K562 (cell line): ENCODE measurements around the gene KCNAB2. TPM values are rescaled to one million over a fixed set of nuclear protein-coding genes. Genes with fewer than 3 reads are reported as not detected.

Experiments used
- ATAC-seq: fragments of 200-7000 bp; cut with Tn5 transposase; 3 replicates; pipeline ENCODE4 v1.9.1; 2020; ENCODE audit warnings: moderate library complexity
- BruUV-seq: library from RNA; stranded (reverse); fragments of 400-500 nt; replicated peaks from 2 replicates; lab custom pipeline; 2021; lab: Mats Ljungman, UMichigan
- CTCF ChIA-PET: fragments of 300-600 bp; formaldehyde crosslinking; extraction: SDS; loops from one replicate; lab custom pipeline; 2021; ENCODE audit warnings: low intra/inter-chr PET ratio; lab: Yijun Ruan, JAX
- POLR2A ChIA-PET: fragments of 300-600, 350-650 bp; sonication (Branson Sonifier 250); formaldehyde crosslinking; extraction: SDS; loops from one replicate; lab custom pipeline; 2021; ENCODE audit warnings: antibody characterized with exemption, inconsistent platforms; lab: Yijun Ruan, JAX
- DNase-seq, 4 experiments: peaks; one replicate each; pipeline versions ENCODE4 v3.0.0 to v3.0.0-alpha.2; 2011 to 2018; ENCODE audit warnings: low spot score in 3 of 4, mixed read lengths in 3 of 4; ENCODE audit errors: extremely low read depth in 1 of 4
- FAIRE-seq: peaks from 2 replicates; lab custom pipeline; 2011; peaks lifted over from hg19 to GRCh38; lab: Jason Lieb, UNC
- H2AFZ ChIP-seq: 2 replicates; pipeline ENCODE4 v1.6.0; 2011; ENCODE audit warnings: low read depth, low read length, control low read depth, inconsistent platforms
- H3K27ac ChIP-seq: fragments of 200-600 bp; 3 replicates; pipeline ENCODE4 v1.8.0; 2011; ENCODE audit warnings: low read depth, mild to moderate bottlenecking, control low read depth, inconsistent platforms, low read length, moderate library complexity, mixed read lengths; ENCODE audit errors: extremely low read depth
- H3K27me3 ChIP-seq, 2 experiments: fragments of 300-600 bp in 1 of 2; 2 replicates in 1 of 2; 3 replicates in 1 of 2; pipeline versions ENCODE4 v1.6.0 to v1.8.0; 2011; ENCODE audit warnings: inconsistent platforms in 2 of 2, low read length in 2 of 2, mild to moderate bottlenecking in 1 of 2, mixed read lengths in 1 of 2, moderate library complexity in 1 of 2; ENCODE audit not compliant: control insufficient read depth in 2 of 2, insufficient read depth in 2 of 2
- H3K36me3 ChIP-seq: fragments of 300-600 bp; 3 replicates; pipeline ENCODE4 v1.8.0; 2011; ENCODE audit warnings: mild to moderate bottlenecking, low read length, inconsistent platforms; ENCODE audit not compliant: control insufficient read depth, insufficient read depth
- H3K4me1 ChIP-seq, 2 experiments: fragments of 200-600 bp in 1 of 2; replicated peaks in 1 of 2; 2 replicates in 1 of 2; 3 replicates in 1 of 2; pipeline versions ENCODE4 v1.5.1 to v1.8.0; 2011; ENCODE audit warnings: inconsistent platforms in 2 of 2, low read length in 2 of 2, mild to moderate bottlenecking in 1 of 2, mixed read lengths in 1 of 2, moderate library complexity in 1 of 2; ENCODE audit not compliant: control insufficient read depth in 2 of 2, insufficient read depth in 2 of 2
- H3K4me2 ChIP-seq: 2 replicates; pipeline ENCODE4 v1.6.1; 2011; ENCODE audit warnings: low read length, control low read depth, inconsistent platforms, mixed read lengths; ENCODE audit not compliant: insufficient read depth
- H3K4me3 ChIP-seq: fragments of 200-600 bp; sonication (generic), shearing (Covaris generic); 2 replicates; pipeline ENCODE4 v1.5.1; 2016; ENCODE audit warnings: control low read depth, inconsistent platforms
- H3K79me2 ChIP-seq: fragments of 200-600 bp; 3 replicates; pipeline ENCODE4 v1.8.0; 2011; ENCODE audit warnings: low read length, inconsistent platforms; ENCODE audit not compliant: control insufficient read depth, insufficient read depth
- H3K9ac ChIP-seq, 2 experiments: 2 replicates each; pipeline versions ENCODE4 v1.6.0 to v1.6.1; 2011; ENCODE audit warnings: low read depth in 2 of 2, low read length in 2 of 2, control low read depth in 1 of 2, inconsistent platforms in 1 of 2, mild to moderate bottlenecking in 1 of 2, mixed read lengths in 1 of 2; ENCODE audit not compliant: insufficient read depth in 1 of 2
- H3K9me1 ChIP-seq: one replicate; pipeline ENCODE4 v1.6.0; 2011; ENCODE audit warnings: inconsistent platforms, mild to moderate bottlenecking, low read length, moderate library complexity; ENCODE audit not compliant: control insufficient read depth, insufficient read depth
- H3K9me3 ChIP-seq: replicated peaks from 2 replicates; pipeline ENCODE4 v1.5.1; 2011; ENCODE audit warnings: low read depth, low read length, inconsistent platforms; ENCODE audit not compliant: control insufficient read depth, insufficient read depth
- H4K20me1 ChIP-seq: replicated peaks from 2 replicates; pipeline ENCODE4 v1.6.1; 2011; ENCODE audit warnings: low read length, inconsistent platforms, mixed read lengths; ENCODE audit not compliant: control insufficient read depth, insufficient read depth
- BRCA1 ChIP-seq, 2 experiments: fragments of 450-650 bp in 1 of 2; sonication (generic) in 1 of 2; formaldehyde crosslinking in 1 of 2; IDR thresholded peaks; 2 replicates each; pipeline versions ENCODE4 v1.5.0 to v1.6.1; 2017 to 2020; ENCODE audit warnings: mild to moderate bottlenecking in 1 of 2, missing genetic modification reagents in 1 of 2
- FOXJ2 ChIP-seq: fragments of 200-800 bp; sonication (Bioruptor generic); IDR thresholded peaks from 2 replicates; pipeline ENCODE4 v1.6.1; 2016; ENCODE audit warnings: missing genetic modification characterization, missing compliant biosample characterization
- MAFG ChIP-seq: fragments of 450-650 bp; conservative IDR thresholded peaks from 2 replicates; pipeline ENCODE4 v1.6.1; 2016; ENCODE audit warnings: missing genetic modification characterization, missing compliant biosample characterization
- NEUROD1 ChIP-seq: fragments of 150-350 bp; IDR thresholded peaks from 2 replicates; pipeline ENCODE4 v1.6.1; 2014; ENCODE audit warnings: borderline replicate concordance, low read length, low read depth; ENCODE audit not compliant: partially characterized antibody
- NR1H2 ChIP-seq: sonication (generic); formaldehyde crosslinking; IDR thresholded peaks from 2 replicates; pipeline ENCODE4 v1.4.0; 2020; ENCODE audit warnings: mild to moderate bottlenecking, missing genetic modification reagents
- PHF8 ChIP-seq: fragments of 200-600 bp; sonication (generic); IDR thresholded peaks from 2 replicates; pipeline ENCODE4 v1.6.1; 2012; ENCODE audit warnings: mixed run types, mild to moderate bottlenecking, inconsistent platforms, low read length, moderate library complexity, borderline replicate concordance
- RREB1 ChIP-seq: fragments of 250-450 bp; sonication (Bioruptor Pico); IDR thresholded peaks from 2 replicates; pipeline ENCODE4 v1.4.0; 2020
- ZBED1 ChIP-seq: IDR thresholded peaks from 2 replicates; pipeline ENCODE4 v1.6.1; 2014
- WGBS: fragments of 100-300 bp; shearing (Covaris generic); methylation state at CpG from one replicate; pipeline ENCODE4 v1.1.6; 2016; ENCODE audit warnings: low coverage, mixed read lengths; ENCODE audit not compliant: insufficient coverage; ENCODE audit errors: missing lambda C conversion rate; 5-methylcytosine and 5-hydroxymethylcytosine counted together
- in situ Hi-C: fragments of 300-500 bp; cut with MboI; formaldehyde crosslinking; loops from 4 replicates; pipeline ENCODE4 v1.15.0; 2018; ENCODE audit warnings: inconsistent platforms, mixed read lengths
- intact Hi-C: fragments of 100-400 bp; cut with micrococcal nuclease; formaldehyde crosslinking; loops from 2 replicates; pipeline ENCODE4 v1.14.2; 2022
- polyA plus RNA-seq, 8 experiments: library from polyadenylated mRNA; depleted of rRNA in 4 of 8; stranded (reverse) in 5 of 8; unstranded in 3 of 8; fragments of >200 nt; fragmentation: Nextera tagmentation in 2 of 8; fragmentation: Illumina TruSeq in 1 of 8; extraction: Ambion mirVana in 2 of 8; extraction: Trizol in 1 of 8; gene quantifications; 2 replicates each; pipeline versions ENCODE4 v1.2.1 to v1.2.3, GENCODE V29; 2011 to 2014; ENCODE audit warnings: inconsistent platforms in 1 of 8, missing spikeins in 1 of 8
- total RNA-seq, 7 experiments: library from RNA; depleted of rRNA in 6 of 7; stranded (reverse); fragments of >200 nt in 6 of 7; fragmentation: Illumina TruSeq in 2 of 7; extraction: Trizol in 2 of 7; gene quantifications; 2 replicates each; pipeline versions ENCODE4 v1.2.1 to v1.2.3, GENCODE V29; 2011 to 2021; ENCODE audit warnings: low replicate concordance in 1 of 7
- TF ChIP-seq, protein P1 (sequence below): sonication (generic); formaldehyde crosslinking; IDR thresholded peaks from 2 replicates; pipeline ENCODE4 v1.8.0; 2022; ENCODE audit warnings: mild to moderate bottlenecking, missing genetic modification reagents
- TF ChIP-seq, protein P2 (sequence below), 2 experiments: fragments of 200-800 bp in 1 of 2; sonication (Bioruptor generic) in 1 of 2; sonication (generic) in 1 of 2; formaldehyde crosslinking in 1 of 2; IDR thresholded peaks in 1 of 2; conservative IDR thresholded peaks in 1 of 2; 2 replicates each; pipeline versions ENCODE4 v1.5.0 to v1.6.1; 2016 to 2020; ENCODE audit warnings: missing compliant biosample characterization in 1 of 2, missing genetic modification characterization in 1 of 2, missing genetic modification reagents in 1 of 2

Gene KCNAB2
- total and polyA plus RNA-seq, 9 of the 15 experiments (the other 6 are each of a cell fraction or from before 2014, with no cell fraction given): 1.8 to 15.8 (median 7.1) TPM

- in situ Hi-C loops: no loop called here
- CTCF ChIA-PET: no interaction called here
- DNase-seq (no peak), ATAC-seq (no peak)
- Histone ChIP-seq H3K36me3 (no peaks in the 10 kb centered on the region), H3K27me3 (peaks cover 33 to 79% of the 10 kb centered on the region in 2 experiments; a peak in 4 of 5 replicates), H2AFZ (no peak overlapping the region), H3K9me3 (no peaks in the 10 kb centered on the region), H3K9ac (no peak overlapping the region), H3K79me2 (no peaks in the 10 kb centered on the region), H3K4me3 (no peak overlapping the region), H3K4me2 (no peak overlapping the region), H3K27ac (no peak overlapping the region)
- 9% methylated on average over 17 of the region's 17 CpGs for WGBS
- intact Hi-C loops: no loop called here
- BruUV-seq: no TSS peak
- TF ChIP-seq NEUROD1 (no peak), BRCA1 (IDR thresholded peaks at IDR 0.05) (no peak), BRCA1 (CRISPR knock-in tag; IDR thresholded peaks at IDR 0.05) (no peak), FOXJ2 (tag) (no peak), NR1H2 (CRISPR knock-in tag) (no peak), RREB1 (CRISPR knock-in tag) (no peak), ZBED1 (no peak), MAFG (tag) (no peak), PHF8 (no peak)
- TF ChIP-seq, protein P1, sequence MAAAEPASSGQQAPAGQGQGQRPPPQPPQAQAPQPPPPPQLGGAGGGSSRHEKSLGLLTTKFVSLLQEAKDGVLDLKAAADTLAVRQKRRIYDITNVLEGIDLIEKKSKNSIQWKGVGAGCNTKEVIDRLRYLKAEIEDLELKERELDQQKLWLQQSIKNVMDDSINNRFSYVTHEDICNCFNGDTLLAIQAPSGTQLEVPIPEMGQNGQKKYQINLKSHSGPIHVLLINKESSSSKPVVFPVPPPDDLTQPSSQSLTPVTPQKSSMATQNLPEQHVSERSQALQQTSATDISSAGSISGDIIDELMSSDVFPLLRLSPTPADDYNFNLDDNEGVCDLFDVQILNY (CRISPR knock-in tag): no peak
- TF ChIP-seq, protein P2, sequence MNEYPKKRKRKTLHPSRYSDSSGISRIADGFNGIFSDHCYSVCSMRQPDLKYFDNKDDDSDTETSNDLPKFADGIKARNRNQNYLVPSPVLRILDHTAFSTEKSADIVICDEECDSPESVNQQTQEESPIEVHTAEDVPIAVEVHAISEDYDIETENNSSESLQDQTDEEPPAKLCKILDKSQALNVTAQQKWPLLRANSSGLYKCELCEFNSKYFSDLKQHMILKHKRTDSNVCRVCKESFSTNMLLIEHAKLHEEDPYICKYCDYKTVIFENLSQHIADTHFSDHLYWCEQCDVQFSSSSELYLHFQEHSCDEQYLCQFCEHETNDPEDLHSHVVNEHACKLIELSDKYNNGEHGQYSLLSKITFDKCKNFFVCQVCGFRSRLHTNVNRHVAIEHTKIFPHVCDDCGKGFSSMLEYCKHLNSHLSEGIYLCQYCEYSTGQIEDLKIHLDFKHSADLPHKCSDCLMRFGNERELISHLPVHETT (CRISPR knock-in tag; conservative IDR thresholded peaks at IDR 0.05 in 1 of 2, IDR thresholded peaks at IDR 0.05 in 1 of 2): no peak
- TF ChIP-seq, all 486 proteins: peak for 0
- H4K20me1 ChIP-seq: peaks cover 32% of the 10 kb centered on the region
- FAIRE-seq: no peak
- H3K4me1 ChIP-seq: peaks cover 0 to 23% of the 10 kb centered on the region in 2 experiments; a peak in 2 of 5 replicates
- no peaks in the 10 kb centered on the region for H3K9me1 ChIP-seq
- POLR2A ChIA-PET: interaction anchor here (1.0 to 1.3 kb wide), 2 partner anchors 13 to 30 kb away, joined by 3 to 4 read pairs; no protein-coding TSS in a partner anchor
Measured at GRCh38 chr1:6097824-6098223, 52.1 kb downstream of the KCNAB2 start.
